GM18499 (cell line): Measurements from ENCODE around the gene TRIP13.
"Not testable (repeated sequence)": the region's sequence is repeated elsewhere in the genome, so short reads cannot be mapped to it uniquely, and the experiment has no call there.

ENCODE experiments used
- ATAC-seq: cut with Tn5 transposase; IDR thresholded peaks from one replicate; pipeline ENCODE4 v1.9.1; 2021; ENCODE audit warnings: moderate number of reproducible peaks; ENCODE audit not compliant: insufficient read depth, unreplicated experiment

Gene TRIP13

DNA sequence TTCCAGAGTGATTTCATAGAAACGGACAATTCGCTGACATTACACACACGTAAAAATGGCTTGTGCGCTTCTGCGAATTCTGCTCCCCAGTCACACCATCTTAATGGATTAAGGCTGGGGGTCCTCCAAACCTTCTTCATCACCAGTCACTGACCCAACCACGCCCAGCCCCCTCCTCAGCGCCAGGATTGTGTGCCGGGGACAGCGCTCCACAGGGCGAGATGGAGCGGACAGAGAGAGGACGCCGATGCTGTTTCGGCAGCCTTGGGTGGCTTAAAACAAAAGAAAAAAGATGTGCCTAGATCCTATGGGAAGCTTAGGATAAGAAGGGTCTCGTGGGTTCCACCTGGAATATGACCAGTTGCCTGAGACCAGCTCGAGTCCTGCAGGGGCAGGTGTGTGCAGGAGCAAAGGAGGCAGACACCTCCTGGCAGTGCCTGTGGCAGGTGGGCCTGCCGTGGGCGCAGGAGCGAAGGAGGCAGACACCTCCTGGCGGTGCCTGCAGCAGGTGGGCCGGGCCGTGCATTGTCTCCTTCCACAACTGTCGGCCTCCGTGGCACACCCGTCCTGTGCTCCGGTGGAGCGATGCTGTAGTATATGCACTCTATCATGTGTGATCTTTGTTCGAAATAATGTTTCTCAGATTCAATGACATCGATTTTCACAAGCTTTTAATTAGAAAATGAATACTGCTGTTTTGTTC, 20.9 kb upstream of the TRIP13 start:
- ATAC-seq, result no peak

DNA sequence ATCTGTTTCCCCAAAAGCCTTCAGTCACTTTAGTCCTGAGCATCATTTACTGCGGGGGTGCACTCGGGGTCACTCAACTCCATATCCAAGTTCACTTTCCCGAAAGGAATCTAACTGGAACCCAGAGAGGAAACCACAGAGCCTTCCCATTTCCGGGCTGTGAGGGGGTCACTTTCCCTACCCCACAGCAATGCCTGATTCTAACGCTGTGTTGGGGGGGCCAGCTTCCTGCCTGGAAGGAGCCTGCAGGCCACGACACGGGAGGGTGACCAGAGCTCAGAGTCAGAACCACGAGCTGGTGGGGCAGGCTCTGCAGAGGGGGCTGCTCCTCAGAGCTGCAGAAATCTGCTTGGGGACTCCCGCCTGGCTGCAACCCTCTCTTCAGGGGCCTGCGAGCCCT, 20.4 kb upstream of the TRIP13 start:
- no peak for ATAC-seq

DNA sequence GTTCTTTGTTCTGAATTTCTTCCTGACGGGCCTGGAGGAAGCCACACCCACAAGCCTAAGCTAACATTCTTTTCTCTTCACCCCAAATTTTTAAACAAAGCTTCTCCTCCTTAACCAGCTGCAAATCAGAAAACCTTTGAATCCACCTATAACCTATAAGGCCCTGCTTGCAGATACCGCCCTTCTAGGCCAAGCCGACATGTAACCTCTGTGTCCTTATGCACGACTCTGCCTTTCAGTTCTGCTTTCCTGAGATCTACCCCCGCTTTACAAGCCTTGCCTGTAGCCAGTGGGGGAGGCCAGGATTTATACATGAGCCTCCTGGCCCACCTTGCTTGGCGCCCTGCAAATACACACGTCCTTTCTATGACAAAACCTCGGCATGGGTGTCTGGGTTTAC, 19.4 kb upstream of the TRIP13 start:
- ATAC-seq, result no peak

DNA sequence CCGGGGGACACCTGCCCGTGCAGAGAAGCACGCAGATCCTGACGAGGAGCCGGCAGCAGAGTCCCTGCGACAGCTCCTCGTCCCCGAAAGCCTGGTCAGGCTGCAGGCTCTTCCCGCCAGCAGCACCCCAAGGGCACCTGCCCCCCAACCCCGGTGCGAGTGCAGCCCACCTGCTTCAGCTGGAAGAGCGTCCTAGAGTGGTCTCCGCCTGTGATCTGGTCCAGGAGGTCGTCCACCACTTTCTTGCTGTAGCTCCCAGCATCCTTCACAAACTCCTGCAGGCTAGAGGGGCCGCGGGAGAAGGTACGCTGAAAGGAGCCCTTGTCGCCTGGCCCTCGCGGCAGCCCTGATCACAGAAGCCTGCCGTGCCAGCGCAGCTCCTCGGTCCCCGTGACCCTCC, 16.8 kb upstream of the TRIP13 start:
- ATAC-seq, result no peak

DNA sequence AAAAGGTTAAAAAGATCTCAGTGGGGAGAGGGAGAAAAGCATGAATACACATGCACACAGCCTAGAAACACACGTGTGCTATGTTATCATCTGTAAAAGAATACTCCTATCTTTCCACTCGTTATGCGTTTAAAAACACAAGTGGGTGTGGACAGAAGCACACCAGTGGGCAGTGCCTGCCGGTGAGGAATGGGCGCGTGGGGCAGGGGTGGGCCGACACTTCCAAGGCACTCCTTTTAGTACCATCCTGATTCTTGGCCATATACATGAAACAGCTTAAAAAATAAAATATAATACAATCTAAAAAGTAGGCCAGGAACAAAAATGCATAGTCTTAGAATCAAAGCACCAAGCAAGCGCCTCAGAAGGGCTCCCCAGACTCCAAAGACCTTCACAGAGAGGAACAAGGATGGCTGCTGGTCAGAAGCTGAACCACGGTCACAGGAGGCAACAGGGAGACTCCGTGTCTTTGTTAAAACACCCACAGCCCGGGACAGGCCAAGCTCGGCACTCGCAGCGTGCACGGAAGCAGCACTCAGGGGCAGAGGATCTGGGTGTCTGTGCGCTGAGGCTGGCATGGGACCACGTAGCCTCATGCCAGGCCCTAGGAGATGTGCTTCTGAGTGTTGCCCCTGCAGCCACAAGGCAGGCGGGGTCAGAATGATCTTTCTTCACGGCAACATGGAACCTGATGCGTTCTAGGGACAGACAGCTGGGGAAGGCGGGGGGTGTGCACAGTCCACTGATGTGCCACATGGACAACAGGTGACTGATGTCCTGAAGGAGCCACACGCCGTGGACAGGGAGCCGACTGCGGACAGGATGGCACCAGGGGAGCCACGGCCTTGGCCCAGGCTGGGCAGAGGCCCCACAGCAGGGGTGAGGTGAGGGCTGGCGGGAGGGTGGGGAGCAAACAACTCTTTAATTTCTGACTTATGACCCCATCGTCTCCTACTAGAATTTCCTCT, 16.0 kb upstream of the TRIP13 start:
- ATAC-seq, result no peak

GRCh38 chr5:878125-878524, 14.6 kb upstream of the TRIP13 start:
- no peak for ATAC-seq

- ATAC-seq, result not testable (repeated sequence)
Measured at GRCh38 chr5:878677-879076, 14.0 kb upstream of the TRIP13 start.

- ATAC-seq, result no peak
Measured at GRCh38 chr5:880816-881550, 11.7 kb upstream of the TRIP13 start.

- no peak for ATAC-seq
Measured at GRCh38 chr5:881551-881935, 11.1 kb upstream of the TRIP13 start.

- ATAC-seq, result no peak
Measured at GRCh38 chr5:882253-883183, 10.2 kb upstream of the TRIP13 start.

- ATAC-seq, result no peak
Measured at GRCh38 chr5:883475-884181, 9.1 kb upstream of the TRIP13 start.

GRCh38 chr5:884345-885126, 8.1 kb upstream of the TRIP13 start:
- ATAC-seq, result no peak

DNA sequence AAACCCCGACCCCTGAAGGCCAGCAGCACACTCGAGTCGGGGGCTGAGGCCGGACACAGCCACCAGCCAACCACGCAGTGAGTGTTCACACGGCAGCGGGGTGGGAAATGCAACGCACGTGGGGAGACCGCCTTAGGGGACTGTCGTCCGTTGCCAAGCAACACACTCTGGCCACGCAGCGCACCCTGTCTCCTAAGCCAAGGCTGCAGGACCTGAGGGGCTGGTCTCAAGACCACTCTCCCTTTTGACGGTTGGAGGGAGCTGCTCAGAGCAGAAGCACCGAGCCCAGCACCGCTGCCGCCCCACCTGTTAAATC, 7.6 kb upstream of the TRIP13 start:
- no peak for ATAC-seq

GRCh38 chr5:885529-885928, 7.2 kb upstream of the TRIP13 start:
- ATAC-seq, result no peak

GRCh38 chr5:886036-886435, 6.6 kb upstream of the TRIP13 start:
- ATAC-seq, result no peak

GRCh38 chr5:886716-887325, 5.9 kb upstream of the TRIP13 start:
- no peak for ATAC-seq

DNA sequence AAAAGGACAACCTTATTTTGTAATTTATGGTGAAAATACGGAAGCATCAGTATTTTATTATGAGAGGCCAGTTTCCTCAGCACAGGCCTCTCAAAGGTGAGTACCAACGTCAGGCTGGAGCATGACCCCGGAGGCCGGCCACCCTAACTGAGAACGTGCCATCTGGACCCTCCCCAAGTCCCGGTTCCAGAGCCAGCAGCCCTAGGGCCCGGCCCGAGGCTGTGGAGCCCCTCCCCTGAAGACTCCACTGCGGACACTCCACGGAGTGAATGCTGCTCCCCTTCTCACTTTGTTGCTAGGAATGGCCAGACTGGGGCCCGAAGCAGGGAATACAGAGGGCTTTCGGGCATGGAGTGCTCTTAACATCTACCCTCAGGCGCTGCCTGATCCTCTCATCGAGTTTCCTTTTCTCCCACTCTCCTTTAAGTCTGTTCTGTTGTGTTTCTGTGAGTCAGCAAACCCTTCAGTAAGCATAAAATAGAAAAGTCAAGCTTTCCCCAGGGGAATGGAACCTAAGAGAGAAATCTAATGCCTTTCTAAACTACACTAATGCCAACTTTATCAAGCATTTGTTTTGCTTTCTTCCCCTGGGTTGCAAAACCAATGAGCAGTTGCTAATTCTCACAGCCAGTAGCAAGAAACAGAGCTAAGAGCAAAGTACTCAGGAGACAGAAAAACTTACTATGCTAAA, 4.6 kb upstream of the TRIP13 start:
- ATAC-seq, result no peak

GRCh38 chr5:888638-889035, 4.0 kb upstream of the TRIP13 start:
- no peak for ATAC-seq
